ENCODE results near the gene PHACTR1. TPM values are rescaled to one million over a fixed set of nuclear protein-coding genes. Genes with fewer than 3 reads are reported as not detected.

The PHACTR1 gene
- total and polyA plus RNA-seq, 9 of the 15 experiments (the other 6 are each of a cell fraction or from before 2014, with no cell fraction given), result 11.5 to 32.6 (median 22.0) TPM

DNA sequence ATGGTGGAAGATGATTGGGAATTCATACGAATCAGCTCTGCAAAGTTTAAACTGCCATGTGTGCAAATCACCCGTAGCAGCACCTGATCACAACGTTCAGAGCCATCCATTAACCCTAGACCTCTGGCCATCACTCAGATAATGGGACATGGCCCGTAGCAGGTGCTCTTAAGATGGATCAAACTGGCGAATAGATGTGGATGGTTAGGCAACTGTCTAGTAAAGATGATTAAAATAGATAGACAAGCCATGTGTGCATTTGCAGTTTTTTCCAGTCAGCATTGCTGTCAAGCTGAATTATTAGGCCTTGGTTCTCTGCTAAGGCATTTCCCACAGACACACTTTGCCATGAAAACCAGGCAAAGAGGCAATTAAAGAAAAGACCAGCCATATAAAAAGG, 40.6 kb upstream of the PHACTR1 start:
- ChIA-PET POLR2A (no interaction called here), CTCF (ENCODE audit: low intra/inter-chr PET ratio) (no interaction called here)
- H3K4me1 ChIP-seq (replicated peaks in 1 of 2; ENCODE audit: control insufficient read depth in 2 of 2, insufficient read depth in 2 of 2, low read length in 2 of 2), result no peaks in the 10 kb centered on the region
- H3K4me2 ChIP-seq (ENCODE audit: insufficient read depth, low read length), result no peak overlapping the region
- in situ Hi-C loops (cut with MboI), result no loop called here
- no peak overlapping the region for H3K4me3 ChIP-seq
- no peaks in the 10 kb centered on the region for H3K9me3 ChIP-seq (replicated peaks; ENCODE audit: control insufficient read depth, insufficient read depth, low read depth, low read length)
- H3K9ac ChIP-seq (ENCODE audit: insufficient read depth in 1 of 2, low read depth in 2 of 2, low read length in 2 of 2), result no peak overlapping the region
- no peaks in the 10 kb centered on the region for H4K20me1 ChIP-seq (replicated peaks; ENCODE audit: control insufficient read depth, insufficient read depth, low read length)
- no peak for TF ChIP-seq POLR2G (IDR thresholded peaks at IDR 0.05; ENCODE audit: low read depth, low read length)
- TF ChIP-seq POLR2AphosphoS2 (IDR thresholded peaks at IDR 0.05; ENCODE audit: low read length), result no peak
- no peak for TF ChIP-seq FOXM1 (IDR thresholded peaks at IDR 0.05; ENCODE audit: low read depth)
- TF ChIP-seq FOXM1 (CRISPR knock-in tag; IDR thresholded peaks at IDR 0.05; ENCODE audit: low read depth), result no peak
- TF ChIP-seq ZNF41 (CRISPR knock-in tag; conservative IDR thresholded peaks at IDR 0.05), result no peak
- no peak for TF ChIP-seq CBX1 (IDR thresholded peaks at IDR 0.05; ENCODE audit: low read depth)
- TF ChIP-seq EP400 (IDR thresholded peaks at IDR 0.05), result no peak
- no peak for TF ChIP-seq ZNF436 (CRISPR knock-in tag; IDR thresholded peaks at IDR 0.05)
- no TSS peak for BruUV-seq (replicated peaks)
- peaks cover 0 to 4% of the 10 kb centered on the region in 2 experiments; a peak in 1 of 5 replicates for H3K27me3 ChIP-seq (ENCODE audit: control insufficient read depth in 2 of 2, insufficient read depth in 2 of 2, low read length in 2 of 2)
- DNase-seq (ENCODE audit: extremely low read depth in 1 of 4, low spot score in 3 of 4) (no peak), ATAC-seq (no peak), FAIRE-seq (no peak)
- H3K79me2 ChIP-seq (ENCODE audit: control insufficient read depth, insufficient read depth, low read length), result no peaks in the 10 kb centered on the region
- 1% methylated on average over 5 of the region's 5 CpGs for WGBS (ENCODE audit: insufficient coverage, low coverage, missing lambda C conversion rate)
- H3K36me3 ChIP-seq (ENCODE audit: control insufficient read depth, insufficient read depth, low read length), result no peaks in the 10 kb centered on the region
- H3K27ac ChIP-seq (ENCODE audit: extremely low read depth, low read depth, low read length), result no peak overlapping the region
- intact Hi-C loops (cut with micrococcal nuclease), result no loop called here
- no peaks in the 10 kb centered on the region for H3K9me1 ChIP-seq (ENCODE audit: control insufficient read depth, insufficient read depth, low read length)
- no peak overlapping the region for H2AFZ ChIP-seq (ENCODE audit: low read depth, low read length)

DNA sequence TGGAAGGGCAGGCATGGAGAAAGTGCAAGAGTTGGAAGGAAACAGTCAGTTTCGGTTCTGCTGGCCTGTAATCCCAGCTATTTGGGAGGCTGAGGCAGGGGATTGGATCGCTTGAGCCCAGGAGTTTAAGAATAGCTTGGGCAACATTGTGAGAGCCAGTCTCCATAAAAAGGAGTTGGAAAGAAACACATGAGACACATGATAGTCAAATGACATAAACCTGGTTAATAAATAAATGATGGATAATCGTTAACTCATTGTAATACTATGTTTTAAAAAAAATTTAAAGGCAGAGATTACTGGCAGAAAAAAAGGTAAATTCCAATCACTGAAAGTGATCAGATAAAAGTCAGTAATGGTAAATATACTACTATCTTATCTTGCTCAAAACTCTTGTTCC, 37.2 kb upstream of the PHACTR1 start:
- Histone ChIP-seq H3K9ac (ENCODE audit: insufficient read depth in 1 of 2, low read depth in 2 of 2, low read length in 2 of 2) (no peak overlapping the region), H3K9me1 (ENCODE audit: control insufficient read depth, insufficient read depth, low read length) (no peaks in the 10 kb centered on the region), H3K36me3 (ENCODE audit: control insufficient read depth, insufficient read depth, low read length) (no peaks in the 10 kb centered on the region), H3K4me1 (replicated peaks in 1 of 2; ENCODE audit: control insufficient read depth in 2 of 2, insufficient read depth in 2 of 2, low read length in 2 of 2) (no peaks in the 10 kb centered on the region), H3K27me3 (ENCODE audit: control insufficient read depth in 2 of 2, insufficient read depth in 2 of 2, low read length in 2 of 2) (no peaks in the 10 kb centered on the region), H2AFZ (ENCODE audit: low read depth, low read length) (no peak overlapping the region), H3K9me3 (replicated peaks; ENCODE audit: control insufficient read depth, insufficient read depth, low read depth, low read length) (no peaks in the 10 kb centered on the region), H3K27ac (ENCODE audit: extremely low read depth, low read depth, low read length) (no peak overlapping the region), H4K20me1 (replicated peaks; ENCODE audit: control insufficient read depth, insufficient read depth, low read length) (no peaks in the 10 kb centered on the region), H3K4me3 (no peak overlapping the region), H3K79me2 (ENCODE audit: control insufficient read depth, insufficient read depth, low read length) (no peaks in the 10 kb centered on the region), H3K4me2 (ENCODE audit: insufficient read depth, low read length) (no peak overlapping the region)
- intact Hi-C loops (cut with micrococcal nuclease) (no loop called here), in situ Hi-C loops (cut with MboI) (no loop called here)
- ATAC-seq (no peak), DNase-seq (ENCODE audit: extremely low read depth in 1 of 4, low spot score in 3 of 4) (no peak), FAIRE-seq (no peak)
- WGBS (ENCODE audit: insufficient coverage, low coverage, missing lambda C conversion rate), result 4% methylated on average over 3 of the region's 3 CpGs
- ChIA-PET POLR2A (no interaction called here), CTCF (ENCODE audit: low intra/inter-chr PET ratio) (no interaction called here)
- no TSS peak for BruUV-seq (replicated peaks)
- TF ChIP-seq CBFA2T3 (IDR thresholded peaks at IDR 0.05), result no peak
- TF ChIP-seq PHTF2 (CRISPR knock-in tag; IDR thresholded peaks at IDR 0.05), result no peak
- TF ChIP-seq, protein P1, sequence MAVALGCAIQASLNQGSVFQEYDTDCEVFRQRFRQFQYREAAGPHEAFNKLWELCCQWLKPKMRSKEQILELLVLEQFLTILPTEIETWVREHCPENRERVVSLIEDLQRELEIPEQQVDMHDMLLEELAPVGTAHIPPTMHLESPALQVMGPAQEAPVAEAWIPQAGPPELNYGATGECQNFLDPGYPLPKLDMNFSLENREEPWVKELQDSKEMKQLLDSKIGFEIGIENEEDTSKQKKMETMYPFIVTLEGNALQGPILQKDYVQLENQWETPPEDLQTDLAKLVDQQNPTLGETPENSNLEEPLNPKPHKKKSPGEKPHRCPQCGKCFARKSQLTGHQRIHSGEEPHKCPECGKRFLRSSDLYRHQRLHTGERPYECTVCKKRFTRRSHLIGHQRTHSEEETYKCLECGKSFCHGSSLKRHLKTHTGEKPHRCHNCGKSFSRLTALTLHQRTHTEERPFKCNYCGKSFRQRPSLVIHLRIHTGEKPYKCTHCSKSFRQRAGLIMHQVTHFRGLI (CRISPR knock-in tag; IDR thresholded peaks at IDR 0.05), result no peak
- TF ChIP-seq, protein P2, sequence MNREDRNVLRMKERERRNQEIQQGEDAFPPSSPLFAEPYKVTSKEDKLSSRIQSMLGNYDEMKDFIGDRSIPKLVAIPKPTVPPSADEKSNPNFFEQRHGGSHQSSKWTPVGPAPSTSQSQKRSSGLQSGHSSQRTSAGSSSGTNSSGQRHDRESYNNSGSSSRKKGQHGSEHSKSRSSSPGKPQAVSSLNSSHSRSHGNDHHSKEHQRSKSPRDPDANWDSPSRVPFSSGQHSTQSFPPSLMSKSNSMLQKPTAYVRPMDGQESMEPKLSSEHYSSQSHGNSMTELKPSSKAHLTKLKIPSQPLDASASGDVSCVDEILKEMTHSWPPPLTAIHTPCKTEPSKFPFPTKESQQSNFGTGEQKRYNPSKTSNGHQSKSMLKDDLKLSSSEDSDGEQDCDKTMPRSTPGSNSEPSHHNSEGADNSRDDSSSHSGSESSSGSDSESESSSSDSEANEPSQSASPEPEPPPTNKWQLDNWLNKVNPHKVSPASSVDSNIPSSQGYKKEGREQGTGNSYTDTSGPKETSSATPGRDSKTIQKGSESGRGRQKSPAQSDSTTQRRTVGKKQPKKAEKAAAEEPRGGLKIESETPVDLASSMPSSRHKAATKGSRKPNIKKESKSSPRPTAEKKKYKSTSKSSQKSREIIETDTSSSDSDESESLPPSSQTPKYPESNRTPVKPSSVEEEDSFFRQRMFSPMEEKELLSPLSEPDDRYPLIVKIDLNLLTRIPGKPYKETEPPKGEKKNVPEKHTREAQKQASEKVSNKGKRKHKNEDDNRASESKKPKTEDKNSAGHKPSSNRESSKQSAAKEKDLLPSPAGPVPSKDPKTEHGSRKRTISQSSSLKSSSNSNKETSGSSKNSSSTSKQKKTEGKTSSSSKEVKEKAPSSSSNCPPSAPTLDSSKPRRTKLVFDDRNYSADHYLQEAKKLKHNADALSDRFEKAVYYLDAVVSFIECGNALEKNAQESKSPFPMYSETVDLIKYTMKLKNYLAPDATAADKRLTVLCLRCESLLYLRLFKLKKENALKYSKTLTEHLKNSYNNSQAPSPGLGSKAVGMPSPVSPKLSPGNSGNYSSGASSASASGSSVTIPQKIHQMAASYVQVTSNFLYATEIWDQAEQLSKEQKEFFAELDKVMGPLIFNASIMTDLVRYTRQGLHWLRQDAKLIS (CRISPR knock-in tag; IDR thresholded peaks at IDR 0.05), result no peak
- TF ChIP-seq ZNF217 (CRISPR knock-in tag; IDR thresholded peaks at IDR 0.05), result no peak
- no peak for TF ChIP-seq U2AF1 (optimal IDR thresholded peaks at IDR 0.05; ENCODE audit: low read depth, low read length)
